ENCODE results near the gene FGFR4.

Gene FGFR4

GRCh38 chr5:177086654-177087397, at the start of gene FGFR4:
Gene FGFR4, plus strand, starts transcription at chr5:177086915. Its CDS starts 2,688 bp downstream, at chr5:177089603.
- TF ChIP-seq CTCF (IDR thresholded peaks at IDR 0.05; ENCODE audit: low read depth, low read length), result peak; percentile 51
- peak within 1 kb of the TSS; percentile 56 for H3K4me3 ChIP-seq (ENCODE audit: low read depth, low read length)

- TF ChIP-seq CTCF (IDR thresholded peaks at IDR 0.05; ENCODE audit: low read depth, low read length), result no peak
Observed at GRCh38 chr5:177036921-177037320, 49.8 kb upstream of the FGFR4 start.

GRCh38 chr5:177040814-177041420, 45.8 kb upstream of the FGFR4 start:
- no peak for TF ChIP-seq CTCF (IDR thresholded peaks at IDR 0.05; ENCODE audit: low read depth, low read length)
- H3K4me3 ChIP-seq (ENCODE audit: low read depth, low read length), result no peak overlapping the region

More at GRCh38 chr5:177036921-177037320, 49.8 kb upstream of the FGFR4 start:
- H3K4me3 ChIP-seq (ENCODE audit: low read depth, low read length), result no peak overlapping the region

- no peak for TF ChIP-seq CTCF (IDR thresholded peaks at IDR 0.05; ENCODE audit: low read depth, low read length)
- no peak overlapping the region for H3K4me3 ChIP-seq (ENCODE audit: low read depth, low read length)
Observed at GRCh38 chr5:177041936-177042335, 44.8 kb upstream of the FGFR4 start.

GRCh38 chr5:177043114-177043513, 43.6 kb upstream of the FGFR4 start:
- TF ChIP-seq CTCF (IDR thresholded peaks at IDR 0.05; ENCODE audit: low read depth, low read length), result no peak
- H3K4me3 ChIP-seq (ENCODE audit: low read depth, low read length), result no peak overlapping the region

GRCh38 chr5:177043958-177044357, 42.8 kb upstream of the FGFR4 start:
- no peak overlapping the region for H3K4me3 ChIP-seq (ENCODE audit: low read depth, low read length)
- TF ChIP-seq CTCF (IDR thresholded peaks at IDR 0.05; ENCODE audit: low read depth, low read length), result no peak

- no peak for TF ChIP-seq CTCF (IDR thresholded peaks at IDR 0.05; ENCODE audit: low read depth, low read length)
- H3K4me3 ChIP-seq (ENCODE audit: low read depth, low read length), result no peak overlapping the region
Observed at GRCh38 chr5:177044641-177045040, 42.1 kb upstream of the FGFR4 start.

Measured in WI38 (cell line).